Superior temporal gyrus (tissue), 1 donor: ENCODE measurements around the gene MRPS5.
A peak's percentile ranks its signal among the peaks of the same experiment; 100 is the strongest.
"Not testable (repeated sequence)": the region's sequence is repeated elsewhere in the genome, so short reads cannot be mapped to it uniquely, and the experiment has no call there.

Source experiments
- DNase-seq: peaks from one replicate; pipeline ENCODE4 v3.0.0-alpha.2; 2016; ENCODE audit errors: extremely low spot score

The MRPS5 gene

DNA sequence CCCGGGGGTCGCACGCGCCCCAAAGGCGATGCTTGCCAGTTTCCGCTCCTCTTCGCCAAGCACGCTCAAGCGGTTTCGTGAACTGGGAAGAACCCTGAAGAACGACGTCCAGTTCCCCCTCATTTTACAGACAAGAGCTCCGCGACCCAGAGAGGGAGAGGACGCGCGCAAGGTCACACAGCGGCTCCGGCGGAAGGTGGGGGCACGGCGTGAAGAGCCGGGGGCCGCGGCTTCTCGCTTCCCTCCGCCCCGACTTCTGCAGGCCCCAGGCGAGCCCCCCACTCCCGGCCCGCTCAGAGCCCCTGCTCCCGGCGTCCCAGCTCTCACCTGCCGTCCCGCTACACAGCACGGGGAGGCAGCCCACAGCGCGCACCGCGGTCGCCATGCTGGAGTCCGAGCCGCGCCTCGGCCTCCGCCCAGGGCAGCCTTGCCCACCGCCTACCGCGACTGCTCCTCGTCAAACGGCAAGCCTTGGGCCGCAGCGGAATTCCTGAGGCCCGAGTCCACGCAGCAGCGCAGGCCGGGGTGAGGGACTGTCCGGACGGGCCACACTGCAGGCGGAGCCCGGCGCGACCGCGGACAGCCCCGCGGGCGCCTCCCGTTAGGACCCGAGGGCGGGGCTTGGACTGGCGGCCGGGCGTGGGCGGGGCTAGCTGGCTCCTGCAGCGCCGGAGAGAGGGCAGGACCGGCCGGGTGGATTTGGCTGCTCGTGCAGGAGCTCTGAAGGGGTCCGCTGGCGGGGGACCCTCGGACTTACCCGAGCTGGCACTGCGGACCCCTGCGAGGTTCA lies at the start of gene MRPS5:
Gene MRPS5, minus strand, starts transcription at position 402 of the 790 bp plus-strand sequence. Its CDS starts 17 bp downstream, at position 385.
- peak; percentile 84 for DNase-seq

DNA sequence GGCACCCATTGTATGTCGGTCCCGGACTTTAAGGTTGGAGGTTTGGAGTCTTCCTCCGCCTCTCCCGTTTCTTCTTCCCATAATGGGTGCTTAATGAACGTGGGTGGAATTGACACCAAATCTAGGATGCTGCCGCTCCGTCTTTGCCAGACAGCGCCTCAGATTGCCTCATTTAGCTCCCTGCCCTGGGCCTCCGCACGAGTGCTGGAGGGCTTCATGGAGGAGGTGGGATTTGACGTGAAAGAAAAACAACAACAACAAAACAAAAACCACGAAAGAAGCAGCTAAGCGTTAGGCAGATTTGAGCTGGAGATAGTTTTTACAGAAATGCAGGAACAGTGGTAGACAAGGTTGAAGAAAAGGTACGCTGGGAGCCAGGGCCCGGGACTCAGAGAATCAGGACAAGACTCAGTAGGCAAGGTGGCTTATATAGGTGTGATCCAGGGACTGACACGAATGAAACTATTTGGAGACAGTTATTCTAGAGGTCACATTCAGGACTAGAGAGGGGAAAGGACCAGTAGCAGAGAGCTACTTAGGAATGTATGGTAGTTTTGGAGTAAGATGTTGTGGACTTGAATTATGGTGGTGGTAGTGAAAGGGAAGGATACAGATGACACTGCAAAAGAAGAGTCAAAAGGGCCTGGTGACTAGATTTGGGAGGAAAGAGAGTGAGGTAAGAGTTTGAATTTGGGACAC lies 44.6 kb upstream of the MRPS5 start:
- no peak for DNase-seq

GRCh38 chr2:95165371-95166064 lies 43.9 kb upstream of the MRPS5 start, which contains the start of gene ZNF2:
Gene ZNF2, plus strand, starts transcription at chr2:95165809. Its CDS starts 10,418 bp downstream, at chr2:95176227.
- peak; percentile 100 for DNase-seq

DNA sequence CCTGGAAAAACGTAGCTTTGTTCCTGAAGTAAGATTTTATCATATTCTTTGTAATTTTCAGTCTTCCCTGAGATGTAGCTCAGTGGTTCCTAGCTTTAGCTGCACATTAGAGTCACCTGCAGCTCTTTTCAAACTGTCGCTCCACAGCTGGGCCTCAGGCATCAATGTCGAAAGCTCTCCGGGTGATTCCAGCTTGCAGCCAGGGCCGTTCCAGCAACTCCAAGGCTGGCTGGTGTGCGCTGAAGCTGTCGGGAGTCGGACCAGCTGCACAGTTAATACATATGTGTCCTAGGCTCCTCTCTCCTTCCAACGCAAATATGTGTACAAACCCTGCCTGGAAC lies 43.4 kb upstream of the MRPS5 start:
- DNase-seq: no peak

DNA sequence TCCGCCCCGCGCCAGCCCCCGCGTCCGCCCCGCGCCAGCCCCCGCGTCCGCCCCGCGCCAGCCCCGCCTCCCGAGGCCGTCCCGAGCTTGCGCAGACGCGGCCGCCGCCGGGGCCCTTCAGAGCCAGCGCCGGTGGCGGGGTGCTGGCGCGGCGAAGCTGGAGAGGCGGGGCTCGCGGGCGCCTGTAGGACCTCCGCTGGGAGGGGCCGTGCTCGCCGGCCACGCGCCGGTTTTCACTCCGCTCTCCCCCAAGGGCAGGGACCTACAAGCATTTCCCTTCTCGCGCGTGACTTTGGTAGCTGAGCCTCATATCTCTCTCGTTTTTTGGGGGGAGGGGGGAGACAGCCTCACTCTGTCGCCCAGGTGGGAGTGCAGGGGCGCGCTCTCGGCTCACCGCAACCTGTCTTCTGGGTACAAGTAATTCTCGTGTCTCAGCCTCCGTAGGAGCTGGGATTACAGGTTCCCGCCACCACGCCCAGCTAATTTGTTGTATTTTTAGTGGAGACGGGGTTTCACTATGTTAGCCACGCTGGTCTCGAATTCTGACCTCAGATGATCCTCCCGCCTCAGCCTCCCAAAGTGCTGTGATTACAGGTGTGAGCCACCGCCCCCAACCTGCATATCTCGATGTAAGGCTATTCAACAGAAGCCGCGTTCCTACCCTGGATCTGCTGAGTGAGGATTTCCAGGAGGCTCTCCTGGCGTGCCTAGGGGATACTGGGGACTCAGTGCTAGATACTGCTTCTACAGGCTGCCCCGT lies 38.3 kb upstream of the MRPS5 start, which contains the start of gene ZNF514:
Gene ZNF514, minus strand, starts transcription at position 159 of the 760 bp plus-strand sequence. CDS start 6,595 bp downstream, outside the sequence.
- peak; percentile 72 for DNase-seq

DNA sequence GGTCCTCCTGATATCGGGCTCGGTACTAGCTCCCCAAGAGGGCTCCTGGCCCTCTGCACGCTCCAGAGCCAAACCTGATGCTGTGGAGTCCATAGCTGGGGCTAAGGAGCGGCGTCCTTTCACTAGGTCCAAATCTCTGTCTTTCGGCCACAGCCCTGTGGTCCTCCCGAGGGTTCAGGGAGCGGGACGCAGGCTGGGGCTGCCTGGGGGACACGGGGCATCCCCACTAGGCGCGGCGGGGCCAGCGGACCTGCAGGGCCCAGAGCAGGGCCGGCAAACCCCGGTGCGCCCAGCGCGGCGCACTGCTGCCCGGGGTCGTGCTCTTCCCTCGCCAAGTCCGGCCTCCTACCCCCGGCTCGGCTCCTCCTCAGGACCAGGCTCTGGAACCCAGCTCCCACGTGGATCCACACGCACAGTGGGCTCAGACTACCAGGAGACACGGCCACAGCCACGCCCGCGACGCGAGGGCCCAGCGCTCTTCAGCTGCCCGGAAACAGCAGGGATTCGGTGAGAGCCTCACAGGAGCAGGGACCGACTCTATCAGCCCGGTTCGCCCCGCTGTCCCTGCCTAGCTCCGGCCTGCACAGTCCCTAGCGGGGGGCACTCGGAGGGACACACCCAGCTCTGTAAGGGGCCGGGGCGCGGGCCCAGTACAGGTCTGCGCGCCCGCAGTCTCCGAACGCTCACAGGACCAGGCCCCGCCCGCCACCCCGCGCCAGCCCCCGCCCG lies 37.4 kb upstream of the MRPS5 start:
- peak; percentile 28 for DNase-seq

DNA sequence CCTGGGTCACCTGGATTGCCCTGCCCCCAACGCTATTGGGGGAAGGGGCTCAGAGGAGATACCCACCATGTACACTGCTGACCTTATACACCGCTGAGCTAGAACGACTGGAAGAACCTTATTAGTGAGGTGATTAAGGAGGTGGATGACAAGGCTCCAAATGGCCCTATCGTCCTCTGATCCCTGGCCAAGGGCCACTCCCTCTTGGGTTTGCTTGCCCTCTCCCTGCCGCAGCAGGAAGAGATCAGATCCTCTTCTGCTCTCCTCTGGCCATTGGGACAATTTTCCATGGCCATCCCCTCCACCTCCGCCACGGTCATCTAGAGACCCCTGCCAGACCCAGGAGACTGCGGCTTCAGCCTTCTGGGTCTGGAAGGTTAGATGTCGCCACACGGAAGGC lies 36.8 kb upstream of the MRPS5 start:
- DNase-seq: no peak

DNA sequence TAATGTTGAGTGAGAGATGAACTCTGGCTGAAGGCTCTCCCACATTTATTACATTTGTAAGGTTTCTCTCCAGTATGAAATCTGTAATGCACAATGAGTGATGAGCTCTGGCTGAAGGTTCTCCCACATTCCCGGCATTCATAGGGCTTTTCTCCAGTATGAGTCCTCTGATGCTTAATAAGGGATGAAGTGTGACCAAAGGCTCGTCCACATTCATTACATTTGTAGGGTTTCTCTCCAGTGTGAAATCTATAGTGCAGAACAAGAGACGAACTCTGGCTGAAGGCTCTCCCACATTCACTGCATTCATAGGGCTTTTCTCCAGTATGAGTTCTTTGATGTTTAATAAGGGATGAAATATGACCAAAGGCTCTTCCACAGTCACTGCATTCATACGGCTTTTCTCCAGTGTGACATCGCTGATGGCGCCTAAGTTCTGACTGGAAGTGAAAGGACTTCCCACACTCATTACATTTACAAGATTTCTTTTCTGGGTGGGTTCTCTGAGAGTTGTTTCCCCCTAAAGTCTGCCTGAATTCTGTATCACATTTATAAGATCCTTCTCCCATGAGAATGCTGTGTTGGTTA lies 27.9 kb upstream of the MRPS5 start:
- no peak for DNase-seq

DNA sequence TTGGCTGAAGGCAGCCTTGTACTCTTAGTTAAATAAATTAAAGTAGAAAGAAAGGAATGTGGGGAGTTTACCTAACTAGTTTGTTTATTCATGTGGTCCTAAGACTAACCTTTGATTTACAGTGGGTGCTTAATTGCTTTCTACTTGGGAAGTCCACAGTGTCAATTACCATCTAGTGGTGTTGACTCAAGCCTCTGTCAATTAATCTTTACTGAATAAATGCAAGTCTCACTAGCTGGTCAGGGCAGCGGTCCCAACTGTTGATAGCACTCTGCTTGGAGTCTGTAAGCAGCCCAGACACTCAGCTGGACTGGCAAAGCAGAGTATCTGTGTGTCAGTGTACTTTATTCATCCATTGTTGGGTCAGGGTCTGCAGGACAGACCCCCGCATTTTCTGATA lies 22.2 kb upstream of the MRPS5 start:
- no peak for DNase-seq

- DNase-seq: no peak
Observed at GRCh38 chr2:95138702-95139101, 17.1 kb upstream of the MRPS5 start.

GRCh38 chr2:95122197-95122551 lies 566 bp upstream of the MRPS5 start:
- no peak for DNase-seq

GRCh38 chr2:95121093-95121406 lies 558 bp downstream of the MRPS5 start:
- peak; percentile 22 for DNase-seq

DNA sequence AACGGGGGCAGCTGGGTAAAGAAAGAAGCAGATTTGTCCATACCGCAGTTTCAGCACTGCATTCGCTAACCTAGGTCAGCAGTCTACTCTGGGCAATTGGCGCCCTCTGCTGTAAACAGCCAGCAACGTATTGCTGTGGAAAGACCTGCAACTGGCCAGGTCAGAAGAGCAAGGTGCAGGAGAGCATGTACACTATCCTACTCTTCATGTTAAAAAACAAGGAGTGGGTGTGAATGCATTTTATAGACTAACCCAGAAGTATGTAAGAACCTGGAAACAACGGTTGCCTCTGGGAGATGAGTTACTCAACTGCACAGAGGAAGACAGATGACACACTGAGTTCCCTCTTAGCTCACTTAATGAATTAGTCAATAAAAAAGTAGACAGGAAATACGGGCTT lies 6.2 kb downstream of the MRPS5 start:
- peak; percentile 86 for DNase-seq

GRCh38 chr2:95113464-95113863 lies 8.1 kb downstream of the MRPS5 start:
- DNase-seq: no peak

DNA sequence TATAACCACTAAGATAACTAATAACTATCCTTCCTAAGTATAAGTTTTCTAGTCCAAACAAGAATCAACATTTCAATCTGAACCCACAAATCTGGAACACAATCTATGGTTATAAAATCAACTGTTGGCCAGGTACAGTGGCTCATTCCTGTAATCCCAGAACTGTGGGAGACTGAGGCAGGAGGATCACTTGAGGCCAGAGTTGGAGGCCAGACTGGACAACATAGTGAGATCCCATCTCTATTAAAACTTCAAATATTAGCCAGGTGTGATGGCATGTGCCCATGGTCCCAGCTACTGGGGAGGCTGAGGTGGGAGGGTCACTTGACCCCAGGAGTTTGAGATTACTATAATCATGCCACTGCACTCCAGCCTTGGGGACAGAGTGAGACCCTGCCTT lies 11.2 kb downstream of the MRPS5 start:
- DNase-seq: no peak

DNA sequence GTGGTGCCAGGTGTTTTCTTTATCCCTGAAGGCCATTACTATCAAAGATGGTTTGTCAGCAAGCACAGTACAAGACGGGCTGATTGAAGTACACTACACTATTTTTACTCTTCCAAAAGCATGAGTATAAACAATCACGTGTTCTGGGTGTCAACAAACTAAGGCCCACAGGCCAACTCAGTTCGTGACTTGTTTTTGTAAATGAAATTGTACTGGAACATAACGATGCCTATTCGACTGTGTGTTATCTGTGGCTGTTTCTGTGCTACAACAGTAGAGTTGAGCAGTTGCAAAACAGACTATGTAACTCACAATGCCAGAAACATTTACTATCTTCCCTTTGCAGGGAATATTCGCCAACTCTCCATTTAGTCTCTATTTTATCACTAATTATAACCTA lies 12.3 kb downstream of the MRPS5 start:
- DNase-seq: peak; percentile 24

- no peak for DNase-seq
Observed at GRCh38 chr2:95106081-95106480, 15.5 kb downstream of the MRPS5 start.

DNA sequence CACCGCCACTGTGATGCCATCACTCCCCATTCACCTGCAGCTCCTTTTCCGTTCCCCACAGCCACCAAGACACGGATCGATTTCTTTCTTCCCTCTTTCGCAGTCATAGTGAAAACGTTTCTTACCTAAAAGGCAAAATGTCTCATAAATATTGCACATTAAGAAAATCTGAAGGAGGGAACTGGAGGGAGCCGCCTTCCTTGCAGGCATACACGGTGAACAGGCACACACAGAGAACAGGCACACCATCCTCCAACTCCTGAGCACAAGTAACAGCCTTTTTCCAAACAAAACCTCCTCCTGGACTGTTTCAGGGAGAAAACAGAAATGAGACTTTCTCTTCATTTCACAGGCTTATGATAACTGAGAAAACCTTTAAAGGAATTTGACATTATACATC lies 17.0 kb downstream of the MRPS5 start:
- no peak for DNase-seq

DNA sequence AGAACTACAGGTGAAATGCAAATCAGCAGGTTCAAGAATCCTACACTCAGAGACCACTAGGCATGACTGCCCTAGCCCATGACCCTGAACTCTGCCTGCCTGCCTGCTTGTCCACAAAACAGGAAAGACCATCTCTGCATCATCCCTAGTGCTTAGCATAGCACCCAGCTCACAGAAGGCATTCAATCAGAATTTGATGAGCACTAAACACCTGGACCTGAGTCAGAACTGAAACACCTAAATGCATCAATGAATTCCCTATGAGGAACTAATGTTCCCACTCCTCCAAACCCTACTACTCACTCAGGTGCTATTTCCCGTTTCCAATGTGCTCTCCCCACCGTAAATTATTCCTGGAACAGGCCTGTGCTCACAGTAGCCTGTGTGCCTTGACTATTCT lies 21.7 kb downstream of the MRPS5 start:
- no peak for DNase-seq

- DNase-seq: not testable (repeated sequence)
Observed at GRCh38 chr2:95098273-95098672, 23.3 kb downstream of the MRPS5 start.
